ENCODE data around the gene MYO9A.

DNA sequence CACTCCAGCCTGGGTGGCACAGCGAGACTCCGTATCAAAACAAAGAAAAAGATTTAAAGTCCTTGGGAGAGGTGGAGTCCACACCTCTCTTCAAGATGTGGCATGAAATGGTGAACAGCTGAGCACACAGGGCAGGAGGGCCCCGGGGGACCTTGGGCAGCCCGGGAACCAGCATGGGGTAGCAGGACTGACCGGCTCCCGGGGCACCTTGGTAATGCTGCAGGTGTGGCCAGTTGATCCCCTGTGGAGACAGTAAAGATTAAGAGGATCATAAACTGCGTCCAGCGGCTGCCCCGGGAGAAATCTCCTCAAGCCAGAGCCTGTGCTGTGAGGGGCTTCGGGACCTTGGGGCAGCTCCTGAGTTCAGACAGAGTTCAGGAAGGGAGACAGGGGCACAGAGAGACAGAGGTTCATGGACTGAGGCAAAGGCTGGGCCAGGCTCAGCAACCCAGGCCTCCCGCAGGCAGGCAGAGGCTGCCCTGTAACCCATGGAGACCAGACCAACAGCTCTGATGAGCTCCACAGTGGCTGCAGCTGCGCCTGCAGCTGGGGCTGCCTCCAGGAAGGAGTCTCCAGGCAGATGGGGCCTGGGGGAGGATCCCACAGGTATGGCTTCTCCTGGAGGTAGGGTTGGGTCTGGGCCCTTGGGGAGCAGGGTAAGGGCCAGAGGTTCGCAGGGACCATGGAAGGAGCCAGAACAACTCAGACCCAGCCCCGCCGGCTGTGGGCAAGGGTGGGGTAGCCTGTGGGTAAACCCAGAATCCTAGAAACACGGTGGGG lies 307.5 kb downstream of the MYO9A start, which contains the start of gene NR2E3:
- TF ChIP-seq CTCF (IDR thresholded peaks at IDR 0.05) (no peak), POLR2A (IDR thresholded peaks at IDR 0.05) (no peak), POLR2AphosphoS5 (IDR thresholded peaks at IDR 0.05) (no peak)

All from breast epithelium (tissue), 3 donors.